ENCODE data around the gene TUFT1.
A peak's percentile ranks its signal among the peaks of the same experiment; 100 is the strongest.

Gene TUFT1

DNA sequence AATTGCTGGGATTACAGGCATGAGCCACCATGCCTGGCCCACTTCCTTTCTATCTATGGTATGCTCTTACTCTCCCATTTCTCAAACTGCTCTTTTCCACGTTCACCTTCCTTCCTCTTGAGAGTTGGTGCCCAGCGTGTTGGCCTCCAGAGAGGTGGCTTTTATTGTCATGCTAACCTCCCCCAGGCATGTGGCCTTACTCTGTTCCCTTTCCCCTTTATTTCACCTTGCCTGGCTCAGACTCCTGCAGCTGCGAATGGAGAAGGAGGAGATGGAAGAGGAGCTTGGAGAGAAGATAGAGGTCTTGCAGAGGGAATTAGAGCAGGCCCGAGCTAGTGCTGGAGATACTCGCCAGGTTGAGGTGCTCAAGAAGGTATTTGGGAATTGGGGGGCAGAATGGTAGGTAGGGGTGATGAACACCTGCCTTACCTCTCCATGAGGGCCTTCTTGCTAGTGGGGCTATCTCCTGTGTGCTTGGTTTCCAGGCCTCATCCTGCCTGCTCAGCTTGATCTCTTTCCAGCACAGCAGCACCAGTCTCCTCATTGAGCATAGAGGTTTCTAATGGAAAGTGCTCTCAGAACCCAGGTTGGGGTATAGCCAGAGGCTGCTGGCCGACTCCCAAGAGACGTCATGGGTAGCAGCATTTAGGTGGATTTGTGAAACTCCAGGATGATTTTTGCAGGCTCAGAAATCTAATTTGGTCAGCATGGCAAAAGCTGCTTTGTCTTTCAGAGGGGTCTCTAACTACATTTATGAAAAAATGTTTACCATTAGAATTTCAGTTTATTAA lies 13.2 kb upstream of the TUFT1 start:
- no peak overlapping the region for H2BK120ac ChIP-seq (ENCODE audit: low read depth, low read length)
- DNase-seq, result no peak
- H2BK15ac ChIP-seq (ENCODE audit: low read depth, poor library complexity, severe bottlenecking), result no peak overlapping the region
- no peaks in the 10 kb centered on the region for H3K9me3 ChIP-seq (ENCODE audit: control insufficient read depth, low read length)
- H2BK5ac ChIP-seq (ENCODE audit: low read depth, low read length, poor library complexity, severe bottlenecking), result no peak overlapping the region
- H3K23ac ChIP-seq (ENCODE audit: low read length in 2 of 2), result no peak overlapping the region
- 88% methylated on average over 7 of the region's 7 CpGs for WGBS
- H3K9ac ChIP-seq (ENCODE audit: low read length), result no peak overlapping the region
- H3K4me1 ChIP-seq (ENCODE audit: control insufficient read depth, insufficient read depth, low read depth, low read length), result peaks cover 3% of the 10 kb centered on the region
- H3K27ac ChIP-seq (ENCODE audit: low read length, poor library complexity, severe bottlenecking), result no peak overlapping the region
- H3K36me3 ChIP-seq (ENCODE audit: control insufficient read depth in 1 of 2, insufficient read depth in 2 of 2, low read depth in 1 of 2, low read length in 2 of 2), result no peaks in the 10 kb centered on the region
- H2AFZ ChIP-seq (ENCODE audit: low read depth, low read length), result no peak overlapping the region
- H3K4me3 ChIP-seq (ENCODE audit: insufficient read depth in 1 of 2, low read depth in 1 of 2, low read length in 2 of 2), result no peak overlapping the region
- no peak overlapping the region for H3K14ac ChIP-seq (ENCODE audit: low read length in 2 of 2)
- no peak overlapping the region for H3K4me2 ChIP-seq (ENCODE audit: low read length, poor library complexity, severe bottlenecking)
- H2BK12ac ChIP-seq (ENCODE audit: low read length in 2 of 2), result no peak overlapping the region
- no peak overlapping the region for H3K18ac ChIP-seq (ENCODE audit: low read depth in 1 of 2, low read length in 2 of 2)
- H3K4ac ChIP-seq (ENCODE audit: low read depth in 1 of 2, low read length in 2 of 2), result no peak overlapping the region
- H4K8ac ChIP-seq (ENCODE audit: low read length), result no peak overlapping the region
- H3K79me1 ChIP-seq (replicated peaks; ENCODE audit: low read length, poor library complexity, severe bottlenecking), result no peaks in the 10 kb centered on the region
- no peak overlapping the region for H4K91ac ChIP-seq (ENCODE audit: low read length)
- H3K27me3 ChIP-seq (ENCODE audit: control insufficient read depth in 1 of 2, insufficient read depth in 1 of 2, low read length in 2 of 2), result peaks cover 0 to 40% of the 10 kb centered on the region in 2 experiments
- H2AK5ac ChIP-seq (ENCODE audit: low read length, severe bottlenecking), result no peak overlapping the region

DNA sequence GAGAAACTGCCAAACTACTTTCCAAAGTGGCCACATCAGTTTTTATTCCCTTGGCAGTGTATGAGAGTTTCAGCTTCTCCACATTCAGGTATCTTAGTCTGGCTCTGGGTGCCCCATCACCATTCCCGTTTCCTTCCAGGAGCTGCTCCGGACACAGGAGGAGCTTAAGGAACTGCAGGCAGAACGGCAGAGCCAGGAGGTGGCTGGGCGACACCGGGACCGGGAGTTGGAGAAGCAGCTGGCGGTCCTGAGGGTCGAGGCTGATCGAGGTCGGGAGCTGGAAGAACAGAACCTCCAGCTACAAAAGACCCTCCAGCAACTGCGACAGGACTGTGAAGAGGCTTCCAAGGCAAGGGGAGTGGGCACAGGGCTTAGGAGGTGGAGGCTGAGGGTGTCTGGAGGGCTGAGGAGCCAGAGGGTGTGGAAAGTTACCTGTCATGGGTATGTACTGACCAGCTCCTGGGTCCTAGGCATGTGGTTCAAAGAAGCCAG lies 10.9 kb upstream of the TUFT1 start:
- Histone ChIP-seq H3K9me3 (ENCODE audit: control insufficient read depth, low read length) (no peaks in the 10 kb centered on the region), H4K91ac (ENCODE audit: low read length) (no peak overlapping the region)

DNA sequence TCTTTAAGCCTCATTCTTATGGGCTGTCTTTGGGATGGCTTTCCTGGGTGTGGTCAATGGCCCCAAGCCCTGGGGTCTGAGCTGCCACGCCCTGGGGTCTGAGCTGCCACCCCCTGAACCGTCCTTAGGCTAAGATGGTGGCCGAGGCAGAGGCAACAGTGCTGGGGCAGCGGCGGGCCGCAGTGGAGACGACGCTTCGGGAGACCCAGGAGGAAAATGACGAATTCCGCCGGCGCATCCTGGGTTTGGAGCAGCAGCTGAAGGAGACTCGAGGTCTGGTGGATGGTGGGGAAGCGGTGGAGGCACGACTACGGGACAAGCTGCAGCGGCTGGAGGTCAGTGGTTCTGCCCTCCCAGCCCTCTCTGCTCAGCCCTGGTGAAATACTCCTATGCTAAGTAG lies 10.3 kb upstream of the TUFT1 start:
- whole genome bisulfite sequencing, result 93% methylated on average over 18 of the region's 18 CpGs
- H3K27me3 ChIP-seq (ENCODE audit: control insufficient read depth in 1 of 2, insufficient read depth in 1 of 2, low read length in 2 of 2), result peaks cover 0 to 22% of the 10 kb centered on the region in 2 experiments
- no peaks in the 10 kb centered on the region for H3K36me3 ChIP-seq (ENCODE audit: control insufficient read depth in 1 of 2, insufficient read depth in 2 of 2, low read depth in 1 of 2, low read length in 2 of 2)
- H2AFZ ChIP-seq (ENCODE audit: low read depth, low read length), result no peak overlapping the region
- no peaks in the 10 kb centered on the region for H3K9me3 ChIP-seq (ENCODE audit: control insufficient read depth, low read length)
- no peak overlapping the region for H3K4me3 ChIP-seq (ENCODE audit: insufficient read depth in 1 of 2, low read depth in 1 of 2, low read length in 2 of 2)
- no peak overlapping the region for H2BK5ac ChIP-seq (ENCODE audit: low read depth, low read length, poor library complexity, severe bottlenecking)
- no peak overlapping the region for H3K23ac ChIP-seq (ENCODE audit: low read length in 2 of 2)
- no peaks in the 10 kb centered on the region for H3K79me1 ChIP-seq (replicated peaks; ENCODE audit: low read length, poor library complexity, severe bottlenecking)
- H4K8ac ChIP-seq (ENCODE audit: low read length), result no peak overlapping the region
- no peak overlapping the region for H3K4me2 ChIP-seq (ENCODE audit: low read length, poor library complexity, severe bottlenecking)
- H3K9ac ChIP-seq (ENCODE audit: low read length), result no peak overlapping the region
- no peak overlapping the region for H2BK15ac ChIP-seq (ENCODE audit: low read depth, poor library complexity, severe bottlenecking)
- peaks cover 6% of the 10 kb centered on the region for H3K4me1 ChIP-seq (ENCODE audit: control insufficient read depth, insufficient read depth, low read depth, low read length)
- no peak overlapping the region for H3K14ac ChIP-seq (ENCODE audit: low read length in 2 of 2)
- no peak overlapping the region for H3K27ac ChIP-seq (ENCODE audit: low read length, poor library complexity, severe bottlenecking)
- DNase-seq, result no peak
- no peak overlapping the region for H3K18ac ChIP-seq (ENCODE audit: low read depth in 1 of 2, low read length in 2 of 2)
- H2BK12ac ChIP-seq (ENCODE audit: low read length in 2 of 2), result no peak overlapping the region
- H4K91ac ChIP-seq (ENCODE audit: low read length), result no peak overlapping the region
- no peak overlapping the region for H2BK120ac ChIP-seq (ENCODE audit: low read depth, low read length)
- no peak overlapping the region for H2AK5ac ChIP-seq (ENCODE audit: low read length, severe bottlenecking)
- H3K4ac ChIP-seq (ENCODE audit: low read depth in 1 of 2, low read length in 2 of 2), result no peak overlapping the region

More for the DNA sequence above, 10.9 kb upstream of the TUFT1 start:
- WGBS, result 96% methylated on average over 7 of the region's 11 CpGs
- Histone ChIP-seq H2BK5ac (ENCODE audit: low read depth, low read length, poor library complexity, severe bottlenecking) (no peak overlapping the region), H3K14ac (ENCODE audit: low read length in 2 of 2) (no peak overlapping the region), H4K8ac (ENCODE audit: low read length) (no peak overlapping the region), H3K4me3 (ENCODE audit: insufficient read depth in 1 of 2, low read depth in 1 of 2, low read length in 2 of 2) (no peak overlapping the region), H2BK12ac (ENCODE audit: low read length in 2 of 2) (no peak overlapping the region), H2AK5ac (ENCODE audit: low read length, severe bottlenecking) (no peak overlapping the region), H3K23ac (ENCODE audit: low read length in 2 of 2) (no peak overlapping the region), H2AFZ (ENCODE audit: low read depth, low read length) (no peak overlapping the region), H2BK120ac (ENCODE audit: low read depth, low read length) (no peak overlapping the region), H3K4me2 (ENCODE audit: low read length, poor library complexity, severe bottlenecking) (no peak overlapping the region), H2BK15ac (ENCODE audit: low read depth, poor library complexity, severe bottlenecking) (no peak overlapping the region), H3K27ac (ENCODE audit: low read length, poor library complexity, severe bottlenecking) (no peak overlapping the region), H3K36me3 (ENCODE audit: control insufficient read depth in 1 of 2, insufficient read depth in 2 of 2, low read depth in 1 of 2, low read length in 2 of 2) (no peaks in the 10 kb centered on the region), H3K27me3 (ENCODE audit: control insufficient read depth in 1 of 2, insufficient read depth in 1 of 2, low read length in 2 of 2) (peaks cover 0 to 25% of the 10 kb centered on the region in 2 experiments), H3K9ac (ENCODE audit: low read length) (no peak overlapping the region), H3K4ac (ENCODE audit: low read depth in 1 of 2, low read length in 2 of 2) (no peak overlapping the region), H3K79me1 (replicated peaks; ENCODE audit: low read length, poor library complexity, severe bottlenecking) (no peaks in the 10 kb centered on the region), H3K18ac (ENCODE audit: low read depth in 1 of 2, low read length in 2 of 2) (no peak overlapping the region), H3K4me1 (ENCODE audit: control insufficient read depth, insufficient read depth, low read depth, low read length) (peaks cover 6% of the 10 kb centered on the region)
- DNase-seq, result no peak

DNA sequence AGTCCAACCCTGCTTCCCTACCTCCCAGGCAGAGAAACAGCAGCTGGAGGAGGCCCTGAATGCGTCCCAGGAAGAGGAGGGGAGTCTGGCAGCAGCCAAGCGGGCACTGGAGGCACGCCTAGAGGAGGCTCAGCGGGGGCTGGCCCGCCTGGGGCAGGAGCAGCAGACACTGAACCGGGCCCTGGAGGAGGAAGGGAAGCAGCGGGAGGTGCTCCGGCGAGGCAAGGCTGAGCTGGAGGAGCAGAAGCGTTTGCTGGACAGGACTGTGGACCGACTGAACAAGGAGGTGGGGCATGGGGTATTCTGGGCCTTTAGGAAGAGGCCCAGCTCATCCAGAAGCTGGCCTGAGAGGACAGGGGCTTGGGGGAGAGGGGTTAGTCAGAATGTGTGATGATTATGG lies 9.6 kb upstream of the TUFT1 start:
- Histone ChIP-seq H2BK5ac (ENCODE audit: low read depth, low read length, poor library complexity, severe bottlenecking) (no peak overlapping the region), H3K9ac (ENCODE audit: low read length) (no peak overlapping the region), H2AK5ac (ENCODE audit: low read length, severe bottlenecking) (no peak overlapping the region), H2BK120ac (ENCODE audit: low read depth, low read length) (no peak overlapping the region), H3K4me1 (ENCODE audit: control insufficient read depth, insufficient read depth, low read depth, low read length) (peaks cover 6% of the 10 kb centered on the region), H2BK12ac (ENCODE audit: low read length in 2 of 2) (no peak overlapping the region), H3K4me2 (ENCODE audit: low read length, poor library complexity, severe bottlenecking) (no peak overlapping the region), H3K36me3 (ENCODE audit: control insufficient read depth in 1 of 2, insufficient read depth in 2 of 2, low read depth in 1 of 2, low read length in 2 of 2) (no peaks in the 10 kb centered on the region), H3K23ac (ENCODE audit: low read length in 2 of 2) (no peak overlapping the region), H3K4ac (ENCODE audit: low read depth in 1 of 2, low read length in 2 of 2) (peak overlapping the region in 1 of 2 experiments; percentile 46), H3K4me3 (ENCODE audit: insufficient read depth in 1 of 2, low read depth in 1 of 2, low read length in 2 of 2) (no peak overlapping the region), H4K91ac (ENCODE audit: low read length) (no peak overlapping the region), H3K27me3 (ENCODE audit: control insufficient read depth in 1 of 2, insufficient read depth in 1 of 2, low read length in 2 of 2) (peaks cover 0 to 22% of the 10 kb centered on the region in 2 experiments), H3K14ac (ENCODE audit: low read length in 2 of 2) (no peak overlapping the region), H2BK15ac (ENCODE audit: low read depth, poor library complexity, severe bottlenecking) (no peak overlapping the region), H3K27ac (ENCODE audit: low read length, poor library complexity, severe bottlenecking) (no peak overlapping the region), H3K79me1 (replicated peaks; ENCODE audit: low read length, poor library complexity, severe bottlenecking) (no peaks in the 10 kb centered on the region), H2AFZ (ENCODE audit: low read depth, low read length) (no peak overlapping the region), H4K8ac (ENCODE audit: low read length) (no peak overlapping the region), H3K9me3 (ENCODE audit: control insufficient read depth, low read length) (no peaks in the 10 kb centered on the region), H3K18ac (ENCODE audit: low read depth in 1 of 2, low read length in 2 of 2) (no peak overlapping the region)
- DNase-seq, result no peak
- 88% methylated on average over 11 of the region's 11 CpGs for WGBS

All from mesenchymal stem cell (in vitro differentiated cells and primary cell).